GM19438 (cell line): ENCODE data around the gene SOX6.
"Not testable (repeated sequence)": the region's sequence is repeated elsewhere in the genome, so short reads cannot be mapped to it uniquely, and the experiment has no call there.

ENCODE experiments used
- ATAC-seq: cut with Tn5 transposase; IDR thresholded peaks from one replicate; pipeline ENCODE4 v1.9.1; 2021; ENCODE audit warnings: low read depth; ENCODE audit not compliant: unreplicated experiment

The SOX6 gene

DNA sequence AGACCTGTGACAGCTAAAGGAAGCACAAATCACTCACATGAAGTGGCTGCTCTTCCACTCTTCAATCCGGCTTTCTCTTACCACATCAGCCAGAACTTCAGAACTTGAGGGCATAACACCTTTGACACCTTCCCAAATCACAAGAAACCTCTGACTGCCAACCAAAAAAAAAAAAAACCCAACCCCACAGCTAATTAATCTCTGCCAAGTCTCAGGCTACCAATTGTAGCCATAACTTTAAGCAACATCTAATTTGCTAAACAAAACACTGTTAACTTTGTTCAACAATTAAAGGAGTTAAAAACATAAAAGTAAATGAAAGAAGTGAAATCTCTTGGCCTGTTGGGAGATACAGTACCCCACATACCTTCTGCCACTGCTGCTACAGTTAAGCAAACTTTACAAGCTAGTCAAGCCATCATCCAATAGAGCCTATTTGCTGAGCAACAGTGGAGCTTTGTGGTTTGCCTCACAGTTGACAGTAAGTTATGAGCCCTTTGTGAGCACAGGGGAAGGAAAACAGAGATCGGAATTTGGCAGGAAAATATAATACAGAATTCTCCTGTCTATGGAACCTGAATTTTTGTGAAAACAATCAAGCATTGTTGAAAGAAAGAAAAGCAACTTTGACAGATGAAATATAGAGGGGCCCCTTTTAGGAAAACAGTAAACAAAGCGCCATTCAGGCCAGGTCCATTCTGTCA, at the start of gene SOX6:
TSS of gene SOX6 (minus strand) at position 490 of the 704 bp plus-strand sequence. CDS start 15,298 bp downstream, outside the sequence.
- ATAC-seq = no peak

- no peak for ATAC-seq
Observed at GRCh38 chr11:16404781-16405285, 48.5 kb upstream of the SOX6 start.

GRCh38 chr11:16403851-16404250, 47.5 kb upstream of the SOX6 start:
- ATAC-seq = no peak

DNA sequence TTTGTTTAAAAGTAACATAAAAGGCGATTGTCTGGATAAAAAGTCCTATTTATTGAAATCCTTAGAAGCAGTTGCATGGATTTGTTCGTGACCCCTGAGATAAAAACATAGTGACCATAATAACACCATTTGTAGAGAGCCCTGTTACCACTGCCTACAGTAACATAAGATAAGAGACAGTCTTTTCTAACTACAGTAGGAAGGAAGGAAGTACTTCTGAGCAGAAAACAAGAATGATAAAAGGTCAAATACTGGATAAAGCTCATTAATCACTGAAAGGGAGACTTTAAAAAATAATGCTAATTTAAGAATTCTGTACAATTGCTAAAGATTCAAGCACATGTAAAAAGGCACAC, 47.1 kb upstream of the SOX6 start:
- no peak for ATAC-seq

DNA sequence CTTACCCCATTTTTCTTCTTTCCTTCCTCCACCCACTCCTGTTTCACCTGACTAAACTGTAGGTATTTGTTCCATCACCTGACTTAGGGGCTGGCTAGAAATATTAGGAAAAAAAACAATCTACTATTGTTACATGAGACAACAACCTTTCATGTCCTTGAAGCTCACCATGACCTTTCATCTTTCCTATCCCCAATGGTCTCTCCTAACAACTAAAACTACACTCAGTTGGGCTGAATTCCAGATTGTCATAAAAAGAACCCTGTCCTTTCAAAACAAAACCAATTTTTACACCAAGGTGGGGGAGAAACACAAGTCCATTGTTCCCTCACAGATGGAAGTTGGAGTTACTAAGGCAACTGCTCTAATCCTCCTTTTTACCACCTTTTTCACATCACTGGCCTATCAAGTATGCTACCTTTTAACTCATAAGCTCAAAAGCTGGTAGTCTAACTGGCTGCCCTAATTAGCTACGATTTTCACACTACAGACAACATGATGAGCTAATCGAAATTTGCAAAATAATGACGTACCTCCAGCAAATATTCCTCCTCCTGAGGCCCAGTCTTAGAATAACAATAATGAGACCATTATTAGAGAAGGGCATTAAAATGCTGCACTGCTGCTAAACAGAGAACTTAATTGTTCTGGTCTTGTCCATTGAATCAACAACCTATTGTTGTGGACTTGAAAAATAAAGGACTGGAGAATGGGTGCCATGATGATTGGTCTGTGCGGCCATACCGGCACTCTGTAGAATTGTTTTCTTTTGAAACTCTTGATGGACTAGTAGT, 46.5 kb upstream of the SOX6 start:
- ATAC-seq = no peak

DNA sequence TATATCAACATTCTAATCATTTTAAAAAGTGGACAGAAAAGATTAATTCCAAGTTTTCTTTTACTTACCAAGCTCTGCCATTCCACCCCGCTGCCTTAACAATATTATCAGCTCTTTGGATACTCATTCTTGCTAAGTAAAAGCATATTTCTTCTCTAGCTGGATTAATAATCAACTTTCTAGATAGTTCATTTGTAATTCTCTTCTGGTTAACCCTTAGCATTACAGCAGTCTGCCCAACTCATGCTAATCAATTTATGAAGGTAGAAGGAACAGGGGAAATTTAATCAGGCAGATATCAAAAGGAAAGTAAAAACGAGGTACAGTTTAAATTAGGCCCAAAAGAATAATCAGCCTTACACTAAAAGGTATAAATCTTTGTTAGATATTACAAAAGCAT, 41.0 kb upstream of the SOX6 start:
- ATAC-seq = no peak

DNA sequence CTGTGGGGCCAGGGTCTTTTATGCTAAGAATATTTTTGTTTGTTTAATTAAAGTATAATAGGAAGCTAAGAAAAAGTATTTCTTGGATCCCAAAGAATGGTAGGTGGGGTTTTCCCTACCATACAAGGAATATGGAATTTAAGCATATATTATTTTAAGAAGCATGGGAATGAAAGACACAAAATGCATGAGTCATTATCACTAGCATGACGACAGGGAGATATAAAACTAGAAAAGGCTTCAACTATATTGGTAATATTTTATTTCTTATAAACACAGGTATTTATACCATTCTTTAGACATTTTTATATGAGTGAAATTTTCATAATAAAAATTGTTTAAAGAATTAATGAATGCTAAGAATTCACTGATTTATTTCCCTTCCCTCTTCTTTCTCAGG, 39.3 kb upstream of the SOX6 start:
- no peak for ATAC-seq

DNA sequence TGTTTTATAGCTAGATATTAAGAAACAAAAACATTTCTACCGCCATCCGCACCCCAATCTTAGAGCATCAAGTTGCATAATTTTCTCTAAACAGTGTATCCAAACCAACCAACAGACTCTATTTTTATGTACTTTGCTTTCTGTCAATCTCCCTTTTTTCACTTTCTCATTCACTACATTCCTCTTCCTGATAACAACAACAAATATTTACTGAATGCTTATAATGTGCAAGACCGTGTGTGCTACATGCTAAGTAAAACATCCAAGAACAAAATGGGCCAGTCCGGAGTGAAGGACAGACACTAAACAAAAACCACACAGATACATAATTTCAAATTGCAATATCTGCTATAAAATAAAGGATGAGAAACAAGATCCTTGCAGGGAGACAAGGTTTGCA, 38.6 kb upstream of the SOX6 start:
- ATAC-seq = no peak

DNA sequence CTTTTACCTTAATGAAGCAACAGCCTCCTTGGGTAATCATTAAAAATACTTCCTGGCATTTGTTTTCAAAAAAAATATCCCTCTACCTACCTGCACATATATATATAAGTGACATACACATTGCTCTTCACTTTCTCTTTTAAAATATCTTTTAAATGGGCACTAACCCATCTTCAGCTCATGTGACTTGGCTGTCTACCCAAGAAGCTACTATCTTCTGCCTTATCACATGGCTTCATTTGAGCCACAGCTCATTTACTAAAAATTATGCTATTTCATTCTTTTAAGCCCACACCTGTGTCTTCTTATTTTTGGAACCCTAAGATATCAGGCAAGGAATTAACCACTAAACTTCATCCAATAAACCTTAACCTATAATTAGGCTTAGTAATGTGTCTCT, 37.0 kb upstream of the SOX6 start:
- no peak for ATAC-seq

GRCh38 chr11:16392616-16393015, 36.3 kb upstream of the SOX6 start:
- ATAC-seq = no peak

GRCh38 chr11:16390826-16391225, 34.5 kb upstream of the SOX6 start:
- not testable (repeated sequence) for ATAC-seq

- ATAC-seq = no peak
Observed at GRCh38 chr11:16385099-16385498, 28.8 kb upstream of the SOX6 start.

GRCh38 chr11:16382638-16383380, 26.5 kb upstream of the SOX6 start:
- no peak for ATAC-seq

GRCh38 chr11:16382186-16382585, 25.8 kb upstream of the SOX6 start:
- ATAC-seq = no peak

- ATAC-seq = no peak
Observed at GRCh38 chr11:16380941-16381568, 24.7 kb upstream of the SOX6 start.

- ATAC-seq = no peak
Observed at GRCh38 chr11:16378906-16379305, 22.6 kb upstream of the SOX6 start.

DNA sequence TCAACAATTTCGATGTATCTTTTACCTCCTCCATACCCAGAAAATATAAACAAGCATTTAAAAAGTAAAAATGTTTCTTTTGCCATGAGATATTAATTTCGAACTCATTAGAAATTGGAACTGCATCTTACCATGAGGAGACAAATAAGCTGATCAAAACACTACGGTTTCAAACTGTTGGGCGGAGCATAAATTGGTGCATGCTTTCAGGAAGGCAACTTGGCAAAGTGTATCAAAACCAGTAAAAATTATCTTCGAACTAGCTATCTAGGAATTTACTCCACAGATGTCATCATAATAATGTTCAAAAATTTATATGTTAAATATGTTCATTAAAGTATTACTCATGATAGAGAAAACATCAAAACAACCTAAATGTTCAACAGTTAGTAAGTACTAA, 21.4 kb upstream of the SOX6 start:
- no peak for ATAC-seq

DNA sequence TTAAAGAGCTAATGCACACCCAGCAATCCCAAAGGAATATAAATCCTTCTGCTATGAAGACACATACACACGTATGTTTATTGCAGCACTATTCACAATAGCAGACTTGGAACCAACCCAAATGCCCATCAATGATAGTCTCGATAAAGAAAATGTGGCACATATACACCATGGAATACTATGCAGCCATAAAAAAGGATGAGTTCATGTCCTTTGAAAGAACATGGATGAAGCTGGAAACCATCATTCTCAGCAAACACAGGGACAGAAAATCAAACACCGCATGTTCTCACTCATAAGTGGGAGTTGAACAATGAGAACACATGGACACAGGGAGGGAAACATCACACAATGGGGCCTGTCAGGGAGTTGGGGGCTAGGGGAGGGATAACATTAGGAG, 19.3 kb upstream of the SOX6 start:
- not testable (repeated sequence) for ATAC-seq

DNA sequence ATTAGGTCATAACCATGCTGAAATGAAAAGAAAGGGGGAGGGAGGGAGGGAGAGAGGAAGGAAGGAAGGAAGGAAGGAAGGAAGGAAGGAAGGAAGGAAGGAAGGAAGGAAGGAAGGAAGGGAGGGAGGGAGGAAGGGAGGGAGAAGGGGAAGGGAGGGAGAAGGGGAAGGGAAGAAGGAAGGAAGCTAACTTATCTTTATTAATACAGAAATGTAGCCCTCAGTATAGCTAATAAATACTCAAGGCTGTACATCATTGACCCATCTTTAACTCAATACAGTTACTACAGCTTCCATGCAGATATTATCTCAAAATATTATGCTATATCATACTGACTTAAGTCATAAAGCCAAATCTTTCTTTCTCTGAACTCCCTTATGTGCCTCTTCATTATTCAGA, 17.4 kb upstream of the SOX6 start:
- no peak for ATAC-seq

- no peak for ATAC-seq
Observed at GRCh38 chr11:16372355-16372754, 16.0 kb upstream of the SOX6 start.

DNA sequence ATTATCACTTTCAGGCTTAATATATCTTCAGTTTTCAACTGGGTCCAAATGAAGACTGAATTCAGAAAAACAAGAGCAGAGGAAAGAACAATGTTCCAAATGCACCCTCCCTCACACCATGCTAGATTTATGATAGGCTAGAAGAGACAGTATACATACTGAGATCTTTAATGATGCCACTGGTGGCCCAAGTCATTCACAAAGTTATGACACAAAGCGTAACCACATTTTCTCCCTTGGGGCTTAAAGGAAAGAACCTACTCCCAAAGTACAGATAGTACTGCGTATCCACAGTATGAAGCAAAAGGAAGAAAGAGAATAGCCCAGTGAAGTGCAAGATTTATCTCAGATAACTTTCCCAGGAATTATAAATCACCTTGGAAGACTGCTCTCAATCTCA, 10.9 kb upstream of the SOX6 start:
- no peak for ATAC-seq
